Astrocyte (in vitro differentiated cells and primary cell): ENCODE measurements around the gene BMPR1A. TPM values are rescaled to one million over a fixed set of nuclear protein-coding genes. Genes with fewer than 3 reads are reported as not detected.
A peak's percentile ranks its signal among the peaks of the same experiment; 100 is the strongest.

Source experiments
- DNase-seq: peaks from one replicate; pipeline ENCODE4 v3.0.0-alpha.2; 2010; ENCODE audit warnings: low read depth
- FAIRE-seq: peaks from 2 replicates; lab custom pipeline; 2011; peaks lifted over from hg19 to GRCh38; lab: Jason Lieb, UNC
- H2AFZ ChIP-seq: 2 replicates; pipeline ENCODE4 v1.6.0; 2012; ENCODE audit warnings: low read depth, low read length, inconsistent platforms
- H3K27ac ChIP-seq: 2 replicates; pipeline ENCODE4 v1.5.1; 2011; ENCODE audit warnings: low read depth, low read length, inconsistent platforms
- H3K27me3 ChIP-seq: 2 replicates; pipeline ENCODE4 v1.6.0; 2011; ENCODE audit warnings: low read length, inconsistent platforms; ENCODE audit not compliant: insufficient read depth
- H3K36me3 ChIP-seq: 2 replicates; pipeline ENCODE4 v1.5.1; 2011; ENCODE audit warnings: low read length, inconsistent platforms; ENCODE audit not compliant: insufficient read depth
- H3K4me1 ChIP-seq: 2 replicates; pipeline ENCODE4 v1.5.1; 2011; ENCODE audit warnings: low read length, inconsistent platforms; ENCODE audit not compliant: insufficient read depth
- H3K4me2 ChIP-seq: 2 replicates; pipeline ENCODE4 v1.6.0; 2012; ENCODE audit warnings: low read length, inconsistent platforms
- H3K4me3 ChIP-seq: 2 replicates; pipeline ENCODE4 v1.5.1; 2011; ENCODE audit warnings: low read depth, mild to moderate bottlenecking, low read length, inconsistent platforms; ENCODE audit not compliant: insufficient read depth
- H3K79me2 ChIP-seq: 2 replicates; pipeline ENCODE4 v1.6.0; 2012; ENCODE audit warnings: mild to moderate bottlenecking, low read length, inconsistent platforms; ENCODE audit not compliant: insufficient read depth
- H3K9ac ChIP-seq: 2 replicates; pipeline ENCODE4 v1.6.0; 2012; ENCODE audit warnings: mild to moderate bottlenecking, low read length, inconsistent platforms
- H3K9me3 ChIP-seq: 2 replicates; pipeline ENCODE4 v1.5.1; 2012; ENCODE audit warnings: low read depth, mild to moderate bottlenecking, low read length, inconsistent platforms; ENCODE audit not compliant: insufficient read depth
- H4K20me1 ChIP-seq: 2 replicates; pipeline ENCODE4 v1.6.0; 2012; ENCODE audit warnings: low read length, inconsistent platforms; ENCODE audit not compliant: insufficient read depth
- H3K27ac Mint-ChIP-seq: one replicate; pipeline ENCODE4 v1.8.0; 2021; ENCODE audit warnings: mild to moderate bottlenecking, mixed read lengths; ENCODE audit not compliant: unreplicated experiment
- H3K27me3 Mint-ChIP-seq: one replicate; pipeline ENCODE4 v1.8.0; 2021; ENCODE audit warnings: low read depth, mixed read lengths; ENCODE audit not compliant: unreplicated experiment
- H3K36me3 Mint-ChIP-seq: one replicate; pipeline ENCODE4 v1.8.0; 2021; ENCODE audit warnings: low read depth, mixed read lengths; ENCODE audit not compliant: unreplicated experiment
- H3K4me1 Mint-ChIP-seq: one replicate; pipeline ENCODE4 v1.8.0; 2021; ENCODE audit warnings: low read depth, mixed read lengths; ENCODE audit not compliant: unreplicated experiment
- H3K4me3 Mint-ChIP-seq: one replicate; pipeline ENCODE4 v1.8.0; 2021; ENCODE audit warnings: mild to moderate bottlenecking, moderate library complexity, mixed read lengths; ENCODE audit not compliant: unreplicated experiment
- H3K9me3 Mint-ChIP-seq: one replicate; pipeline ENCODE4 v1.8.0; 2021; ENCODE audit warnings: mild to moderate bottlenecking, mixed read lengths; ENCODE audit not compliant: unreplicated experiment
- EZH2 ChIP-seq: IDR thresholded peaks from 2 replicates; pipeline ENCODE4 v1.6.1; 2012; ENCODE audit warnings: mild to moderate bottlenecking, low read length, inconsistent platforms; ENCODE audit not compliant: insufficient read depth
- total RNA-seq: library from RNA; stranded (reverse); gene quantifications from 2 replicates; pipeline ENCODE4 v1.2.1, GENCODE V29; 2021
- TF ChIP-seq, protein P1 (sequence below): IDR thresholded peaks from 2 replicates; pipeline ENCODE4 v1.5.1; 2011; ENCODE audit warnings: low read depth, mild to moderate bottlenecking, inconsistent platforms, low read length, moderate library complexity; ENCODE audit not compliant: insufficient read depth

The BMPR1A gene
- total RNA-seq, 1 donor from 2014 or later = 52.2 TPM

GRCh38 chr10:86956848-86957448 is 200.5 kb downstream of the BMPR1A start:
- no peak for FAIRE-seq
- H3K4me3 ChIP-seq = no peak overlapping the region
- no peak overlapping the region for H3K27ac Mint-ChIP-seq

GRCh38 chr10:86957471-86958115 is 201.2 kb downstream of the BMPR1A start, which contains the start of gene MMRN2:
MMRN2 (minus strand) TSS chr10:86957615; CDS start chr10:86957541, 74 bp downstream.
- Histone ChIP-seq H3K4me2 (peak within 1 kb of the TSS; percentile 34), H3K79me2 (no peaks in the 10 kb centered on the region), H3K27ac (no peak within 1 kb of the TSS), H3K27me3 (no peaks in the 10 kb centered on the region), H2AFZ (no peak within 1 kb of the TSS), H3K4me1 (peaks cover 20% of the 10 kb centered on the region), H3K9me3 (no peaks in the 10 kb centered on the region), H3K9ac (no peak within 1 kb of the TSS), H3K4me3 (no peak within 1 kb of the TSS), H4K20me1 (no peaks in the 10 kb centered on the region), H3K36me3 (no peaks in the 10 kb centered on the region)
- no peaks in the 10 kb centered on the region for H3K36me3 Mint-ChIP-seq
- H3K27me3 Mint-ChIP-seq = no peaks in the 10 kb centered on the region
- TF ChIP-seq, protein P1, sequence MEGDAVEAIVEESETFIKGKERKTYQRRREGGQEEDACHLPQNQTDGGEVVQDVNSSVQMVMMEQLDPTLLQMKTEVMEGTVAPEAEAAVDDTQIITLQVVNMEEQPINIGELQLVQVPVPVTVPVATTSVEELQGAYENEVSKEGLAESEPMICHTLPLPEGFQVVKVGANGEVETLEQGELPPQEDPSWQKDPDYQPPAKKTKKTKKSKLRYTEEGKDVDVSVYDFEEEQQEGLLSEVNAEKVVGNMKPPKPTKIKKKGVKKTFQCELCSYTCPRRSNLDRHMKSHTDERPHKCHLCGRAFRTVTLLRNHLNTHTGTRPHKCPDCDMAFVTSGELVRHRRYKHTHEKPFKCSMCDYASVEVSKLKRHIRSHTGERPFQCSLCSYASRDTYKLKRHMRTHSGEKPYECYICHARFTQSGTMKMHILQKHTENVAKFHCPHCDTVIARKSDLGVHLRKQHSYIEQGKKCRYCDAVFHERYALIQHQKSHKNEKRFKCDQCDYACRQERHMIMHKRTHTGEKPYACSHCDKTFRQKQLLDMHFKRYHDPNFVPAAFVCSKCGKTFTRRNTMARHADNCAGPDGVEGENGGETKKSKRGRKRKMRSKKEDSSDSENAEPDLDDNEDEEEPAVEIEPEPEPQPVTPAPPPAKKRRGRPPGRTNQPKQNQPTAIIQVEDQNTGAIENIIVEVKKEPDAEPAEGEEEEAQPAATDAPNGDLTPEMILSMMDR = no peak
- TF ChIP-seq EZH2 = no peak
- H3K27ac Mint-ChIP-seq = no peak within 1 kb of the TSS
- DNase-seq (no peak), FAIRE-seq (no peak)
- no peak within 1 kb of the TSS for H3K4me3 Mint-ChIP-seq
- H3K9me3 Mint-ChIP-seq = peaks cover 3% of the 10 kb centered on the region
- H3K4me1 Mint-ChIP-seq = peaks cover 11% of the 10 kb centered on the region

More at GRCh38 chr10:86956848-86957448, 200.5 kb downstream of the BMPR1A start:
- no peak overlapping the region for H3K4me3 Mint-ChIP-seq
- H3K27me3 Mint-ChIP-seq = no peaks in the 10 kb centered on the region
- no peak for DNase-seq
- H3K27ac ChIP-seq = no peak overlapping the region
- H2AFZ ChIP-seq = no peak overlapping the region
- H3K4me1 ChIP-seq = peaks cover 20% of the 10 kb centered on the region
- H3K27me3 ChIP-seq = no peaks in the 10 kb centered on the region
- H4K20me1 ChIP-seq = no peaks in the 10 kb centered on the region
- peaks cover 8% of the 10 kb centered on the region for H3K9me3 Mint-ChIP-seq
- peaks cover 3% of the 10 kb centered on the region for H3K36me3 Mint-ChIP-seq
- no peaks in the 10 kb centered on the region for H3K36me3 ChIP-seq
- no peak for TF ChIP-seq EZH2
- TF ChIP-seq, protein P1 = no peak
- no peak overlapping the region for H3K4me2 ChIP-seq
- no peaks in the 10 kb centered on the region for H3K79me2 ChIP-seq
- H3K9ac ChIP-seq = no peak overlapping the region
- peaks cover 2% of the 10 kb centered on the region for H3K9me3 ChIP-seq
- peaks cover 11% of the 10 kb centered on the region for H3K4me1 Mint-ChIP-seq
